ENCODE data around the gene PUS1. TPM values are rescaled to one million over a fixed set of nuclear protein-coding genes. Genes with fewer than 3 reads are reported as not detected.
"Not testable (repeated sequence)": the region's sequence is repeated elsewhere in the genome, so short reads cannot be mapped to it uniquely, and the experiment has no call there.

Gene PUS1
- total and polyA plus RNA-seq, 2 donors (not counting 1 experiment from before 2014, with no cell fraction given): 50.1 to 99.5 TPM

GRCh38 chr12:131983554-131983953, 54.5 kb downstream of the PUS1 start:
- no peak for TF ChIP-seq CTCF (IDR thresholded peaks at IDR 0.05)
- TF ChIP-seq EZH2 (IDR thresholded peaks at IDR 0.05; ENCODE audit: borderline replicate concordance, insufficient read depth, low read depth, low read length, poor library complexity, severe bottlenecking): no peak
- no peak overlapping the region for H2AFZ ChIP-seq (ENCODE audit: insufficient read depth, low read depth, low read length, poor library complexity, severe bottlenecking)
- no peaks in the 10 kb centered on the region for H3K4me1 ChIP-seq (ENCODE audit: control insufficient read depth in 2 of 2, insufficient read depth in 2 of 2, low read length in 2 of 2)
- ATAC-seq (ENCODE audit: low read depth): no peak
- H3K9ac ChIP-seq (ENCODE audit: low read length): no peak overlapping the region
- Mint-ChIP-seq H3K27ac (no peak overlapping the region), H3K4me1 (no peaks in the 10 kb centered on the region), H3K27me3 (no peaks in the 10 kb centered on the region), H3K4me3 (no peak overlapping the region), H3K9me3 (ENCODE audit: insufficient read depth) (no peaks in the 10 kb centered on the region)
- peaks cover 0 to 76% of the 10 kb centered on the region in 2 experiments for H3K36me3 ChIP-seq (replicated peaks in 1 of 2; ENCODE audit: control extremely low read depth in 1 of 2, control insufficient read depth in 1 of 2, extremely low read depth in 1 of 2, insufficient read depth in 2 of 2, low read length in 1 of 2)
- POLR2A ChIA-PET: no interaction called here
- no peaks in the 10 kb centered on the region for H3K9me3 ChIP-seq (ENCODE audit: control extremely low read depth in 1 of 3, control insufficient read depth in 2 of 3, insufficient read depth in 1 of 3, low read length in 2 of 3)
- CTCF ChIA-PET: no interaction called here
- peaks cover 17% of the 10 kb centered on the region for H4K20me1 ChIP-seq (ENCODE audit: control insufficient read depth, insufficient read depth, low read length, poor library complexity, severe bottlenecking)
- DNase-seq: no peak
- H3K4me2 ChIP-seq (replicated peaks; ENCODE audit: low read depth, low read length, poor library complexity, severe bottlenecking): no peak overlapping the region
- 91% methylated on average over 4 of the region's 6 CpGs for WGBS (ENCODE audit: insufficient coverage)
- H3K4me3 ChIP-seq (ENCODE audit: control extremely low read depth in 1 of 5, extremely low read depth in 1 of 5, insufficient read depth in 1 of 5, low read depth in 2 of 5, low read length in 4 of 5): no peak overlapping the region
- intact Hi-C loops (cut with micrococcal nuclease): no loop called here
- no peak overlapping the region for H3K27ac ChIP-seq (ENCODE audit: low read length in 2 of 2)
- H3K79me2 ChIP-seq (ENCODE audit: control insufficient read depth, insufficient read depth, low read length): peaks cover 9% of the 10 kb centered on the region
- no peaks in the 10 kb centered on the region for H3K27me3 ChIP-seq (replicated peaks in 1 of 4; ENCODE audit: control extremely low read depth in 1 of 4, control insufficient read depth in 3 of 4, insufficient read depth in 4 of 4, low read length in 3 of 4)

GRCh38 chr12:131984334-131984733, 55.3 kb downstream of the PUS1 start:
- H3K79me2 ChIP-seq (ENCODE audit: control insufficient read depth, insufficient read depth, low read length): peaks cover 9% of the 10 kb centered on the region
- Mint-ChIP-seq H3K27ac (no peak overlapping the region), H3K27me3 (no peaks in the 10 kb centered on the region), H3K9me3 (ENCODE audit: insufficient read depth) (no peaks in the 10 kb centered on the region), H3K4me3 (no peak overlapping the region), H3K4me1 (no peaks in the 10 kb centered on the region)
- ATAC-seq (ENCODE audit: low read depth): no peak
- H4K20me1 ChIP-seq (ENCODE audit: control insufficient read depth, insufficient read depth, low read length, poor library complexity, severe bottlenecking): peaks cover 17% of the 10 kb centered on the region
- WGBS (ENCODE audit: insufficient coverage): no CpG with 5 or more reads among the region's 3 CpGs
- ChIA-PET CTCF (interaction anchor here (0.5 kb wide), 1 partner anchor 33 kb away, joined by 5 read pairs; no protein-coding TSS in a partner anchor), POLR2A (no interaction called here)
- H3K4me1 ChIP-seq (ENCODE audit: control insufficient read depth in 2 of 2, insufficient read depth in 2 of 2, low read length in 2 of 2): no peaks in the 10 kb centered on the region
- H2AFZ ChIP-seq (ENCODE audit: insufficient read depth, low read depth, low read length, poor library complexity, severe bottlenecking): no peak overlapping the region
- no peak overlapping the region for H3K4me3 ChIP-seq (ENCODE audit: control extremely low read depth in 1 of 5, extremely low read depth in 1 of 5, insufficient read depth in 1 of 5, low read depth in 2 of 5, low read length in 4 of 5)
- no peaks in the 10 kb centered on the region for H3K9me3 ChIP-seq (ENCODE audit: control extremely low read depth in 1 of 3, control insufficient read depth in 2 of 3, insufficient read depth in 1 of 3, low read length in 2 of 3)
- no peak for DNase-seq
- no peak overlapping the region for H3K27ac ChIP-seq (ENCODE audit: low read length in 2 of 2)
- intact Hi-C loops (cut with micrococcal nuclease): no loop called here
- H3K27me3 ChIP-seq (replicated peaks in 1 of 4; ENCODE audit: control extremely low read depth in 1 of 4, control insufficient read depth in 3 of 4, insufficient read depth in 4 of 4, low read length in 3 of 4): no peaks in the 10 kb centered on the region
- H3K9ac ChIP-seq (ENCODE audit: low read length): no peak overlapping the region
- peaks cover 2 to 84% of the 10 kb centered on the region in 2 experiments for H3K36me3 ChIP-seq (replicated peaks in 1 of 2; ENCODE audit: control extremely low read depth in 1 of 2, control insufficient read depth in 1 of 2, extremely low read depth in 1 of 2, insufficient read depth in 2 of 2, low read length in 1 of 2)
- TF ChIP-seq CTCF (IDR thresholded peaks at IDR 0.05) (no peak), EZH2 (IDR thresholded peaks at IDR 0.05; ENCODE audit: borderline replicate concordance, insufficient read depth, low read depth, low read length, poor library complexity, severe bottlenecking) (no peak)
- no peak overlapping the region for H3K4me2 ChIP-seq (replicated peaks; ENCODE audit: low read depth, low read length, poor library complexity, severe bottlenecking)

- POLR2A ChIA-PET; H3K27me3 ChIP-seq (replicated peaks in 1 of 4; ENCODE audit: control extremely low read depth in 1 of 4, control insufficient read depth in 3 of 4, insufficient read depth in 4 of 4, low read length in 3 of 4); H3K4me1 Mint-ChIP-seq; H3K4me3 Mint-ChIP-seq; H3K9ac ChIP-seq (ENCODE audit: low read length); H3K79me2 ChIP-seq (ENCODE audit: control insufficient read depth, insufficient read depth, low read length); H3K27ac ChIP-seq (ENCODE audit: low read length in 2 of 2); H3K4me2 ChIP-seq (replicated peaks; ENCODE audit: low read depth, low read length, poor library complexity, severe bottlenecking); ATAC-seq (ENCODE audit: low read depth); H3K9me3 ChIP-seq (ENCODE audit: control extremely low read depth in 1 of 3, control insufficient read depth in 2 of 3, insufficient read depth in 1 of 3, low read length in 2 of 3); CTCF ChIA-PET; H3K9me3 Mint-ChIP-seq (ENCODE audit: insufficient read depth); H3K27me3 Mint-ChIP-seq; H3K27ac Mint-ChIP-seq; DNase-seq; intact Hi-C loops (cut with micrococcal nuclease); H2AFZ ChIP-seq (ENCODE audit: insufficient read depth, low read depth, low read length, poor library complexity, severe bottlenecking); H3K4me1 ChIP-seq (ENCODE audit: control insufficient read depth in 2 of 2, insufficient read depth in 2 of 2, low read length in 2 of 2): not testable (repeated sequence)
- 98% methylated on average over 7 of the region's 11 CpGs for WGBS (ENCODE audit: insufficient coverage)
- peak overlapping the region in 1 of 5 experiments; percentile 26 for H3K4me3 ChIP-seq (ENCODE audit: control extremely low read depth in 1 of 5, extremely low read depth in 1 of 5, insufficient read depth in 1 of 5, low read depth in 2 of 5, low read length in 4 of 5)
- H4K20me1 ChIP-seq (ENCODE audit: control insufficient read depth, insufficient read depth, low read length, poor library complexity, severe bottlenecking): peaks cover 12% of the 10 kb centered on the region
- peaks cover 2 to 84% of the 10 kb centered on the region in 2 experiments for H3K36me3 ChIP-seq (replicated peaks in 1 of 2; ENCODE audit: control extremely low read depth in 1 of 2, control insufficient read depth in 1 of 2, extremely low read depth in 1 of 2, insufficient read depth in 2 of 2, low read length in 1 of 2)
Measured at GRCh38 chr12:131985510-131985875, 56.4 kb downstream of the PUS1 start.
